ENCODE measurements around the gene PLCB4.
"Not testable (repeated sequence)": the region's sequence is repeated elsewhere in the genome, so short reads cannot be mapped to it uniquely, and the experiment has no call there.

Gene PLCB4

GRCh38 chr20:9367328-9367727 is 298.4 kb downstream of the PLCB4 start:
- no peak for DNase-seq (ENCODE audit: low spot score)

GRCh38 chr20:9367746-9368145 is 298.9 kb downstream of the PLCB4 start:
- DNase-seq (ENCODE audit: low spot score) = no peak

GRCh38 chr20:9368893-9369292 is 300.0 kb downstream of the PLCB4 start:
- DNase-seq (ENCODE audit: low spot score) = no peak

- no peak for DNase-seq (ENCODE audit: low spot score)
Measured at GRCh38 chr20:9369557-9369956, 300.7 kb downstream of the PLCB4 start.

GRCh38 chr20:9374072-9374471 is 305.2 kb downstream of the PLCB4 start:
- no peak for DNase-seq (ENCODE audit: low spot score)

- no peak for DNase-seq (ENCODE audit: low spot score)
Measured at GRCh38 chr20:9374480-9374879, 305.6 kb downstream of the PLCB4 start.

- DNase-seq (ENCODE audit: low spot score) = no peak
Measured at GRCh38 chr20:9375221-9375681, 306.4 kb downstream of the PLCB4 start.

GRCh38 chr20:9377007-9377406 is 308.1 kb downstream of the PLCB4 start:
- no peak for DNase-seq (ENCODE audit: low spot score)

- DNase-seq (ENCODE audit: low spot score) = not testable (repeated sequence)
Measured at GRCh38 chr20:9385345-9386310, 316.7 kb downstream of the PLCB4 start.

GRCh38 chr20:9388160-9388812 is 319.4 kb downstream of the PLCB4 start:
- DNase-seq (ENCODE audit: low spot score) = no peak

GRCh38 chr20:9388813-9389161 is 319.9 kb downstream of the PLCB4 start:
- DNase-seq (ENCODE audit: low spot score) = no peak

- DNase-seq (ENCODE audit: low spot score) = no peak
Measured at GRCh38 chr20:9389346-9389745, 320.5 kb downstream of the PLCB4 start.

- DNase-seq (ENCODE audit: low spot score) = no peak
Measured at GRCh38 chr20:9390441-9390840, 321.6 kb downstream of the PLCB4 start.

GRCh38 chr20:9392892-9393857 is 324.3 kb downstream of the PLCB4 start:
- peak; percentile 48 for DNase-seq (ENCODE audit: low spot score)

GRCh38 chr20:9395971-9396370 is 327.1 kb downstream of the PLCB4 start:
- DNase-seq (ENCODE audit: low spot score) = no peak

GRCh38 chr20:9397928-9398327 is 329.0 kb downstream of the PLCB4 start:
- no peak for DNase-seq (ENCODE audit: low spot score)

GRCh38 chr20:9398882-9399281 is 330.0 kb downstream of the PLCB4 start:
- DNase-seq (ENCODE audit: low spot score) = no peak

GRCh38 chr20:9399322-9399721 is 330.4 kb downstream of the PLCB4 start:
- no peak for DNase-seq (ENCODE audit: low spot score)

- DNase-seq (ENCODE audit: low spot score) = no peak
Measured at GRCh38 chr20:9400171-9401025, 331.5 kb downstream of the PLCB4 start.

- DNase-seq (ENCODE audit: low spot score) = no peak
Measured at GRCh38 chr20:9401371-9401770, 332.5 kb downstream of the PLCB4 start.

GRCh38 chr20:9402141-9402540 is 333.3 kb downstream of the PLCB4 start:
- DNase-seq (ENCODE audit: low spot score) = no peak
